Testis (tissue), 3 donors: ENCODE data around the gene PPAT. TPM values are rescaled to one million over a fixed set of nuclear protein-coding genes. Genes with fewer than 3 reads are reported as not detected.
"Not testable (repeated sequence)": the region's sequence is repeated elsewhere in the genome, so short reads cannot be mapped to it uniquely, and the experiment has no call there.

Experiments used
- DNase-seq: peaks from one replicate; pipeline ENCODE4 v3.0.0-alpha.2; 2019
- H3K27ac ChIP-seq, 2 donors: fragments of 200-600 bp; sonication (generic); one replicate each; pipeline ENCODE4 v1.5.1; 2019
- H3K27me3 ChIP-seq: fragments of 200-600 bp; sonication (generic); one replicate; pipeline ENCODE4 v1.5.1; 2019
- H3K36me3 ChIP-seq: fragments of 200-600 bp; sonication (generic); one replicate; pipeline ENCODE4 v1.5.1; 2017; ENCODE audit warnings: low read depth; ENCODE audit errors: missing control alignments
- H3K4me1 ChIP-seq: fragments of 200-600 bp; sonication (generic); one replicate; pipeline ENCODE4 v1.5.1; 2019
- H3K4me3 ChIP-seq, 2 donors: fragments of 200-600 bp; sonication (generic); one replicate each; pipeline ENCODE4 v1.5.1; 2017 to 2019
- H3K9me3 ChIP-seq: fragments of 200-600 bp; sonication (generic); one replicate; pipeline ENCODE4 v1.5.1; 2017
- POLR2A ChIP-seq: fragments of 450-650 bp; IDR thresholded peaks from one replicate; pipeline ENCODE4 v1.6.1; 2017; ENCODE audit warnings: antibody characterized with exemption, mild to moderate bottlenecking, moderate library complexity
- WGBS, 2 donors: methylation state at CpG; one replicate each; pipeline ENCODE4 v1.1.5; 2018; 5-methylcytosine and 5-hydroxymethylcytosine counted together
- intact Hi-C: fragments of 100-400 bp; cut with DNase I; formaldehyde crosslinking; loops from one replicate; pipeline ENCODE4 v1.15.1; 2023; ENCODE audit warnings: low total_unique reads
- polyA plus RNA-seq: library from polyadenylated mRNA; stranded (reverse); fragments of 350-450 nt; fragmentation: Illumina TruSeq; extraction: RNeasy Lipid Tissue Mini Kit (QIAGEN cat#74804); gene quantifications from one replicate; pipeline ENCODE4 v1.2.3, GENCODE V29; 2014; ENCODE audit warnings: low read depth, low replicate concordance; ENCODE audit not compliant: insufficient read depth
- total RNA-seq, 2 donors: library from RNA; depleted of rRNA; stranded (reverse); fragments of >200 nt; gene quantifications; one replicate each; pipeline ENCODE4 v1.2.3, GENCODE V29; 2016
- TF ChIP-seq, protein P1 (sequence below), 3 experiments: fragments of 450-650 bp in 2 of 3; fragments of 200-600 bp in 1 of 3; sonication (generic) in 1 of 3; IDR thresholded peaks; one replicate each; pipeline ENCODE4 v1.5.1; 2016 to 2019; ENCODE audit warnings: antibody characterized with exemption in 3 of 3, mild to moderate bottlenecking in 2 of 3, moderate library complexity in 1 of 3

The PPAT gene
- total and polyA plus RNA-seq, 3 donors from 2014 or later = 14.9 to 22.5 (median 20.1) TPM

DNA sequence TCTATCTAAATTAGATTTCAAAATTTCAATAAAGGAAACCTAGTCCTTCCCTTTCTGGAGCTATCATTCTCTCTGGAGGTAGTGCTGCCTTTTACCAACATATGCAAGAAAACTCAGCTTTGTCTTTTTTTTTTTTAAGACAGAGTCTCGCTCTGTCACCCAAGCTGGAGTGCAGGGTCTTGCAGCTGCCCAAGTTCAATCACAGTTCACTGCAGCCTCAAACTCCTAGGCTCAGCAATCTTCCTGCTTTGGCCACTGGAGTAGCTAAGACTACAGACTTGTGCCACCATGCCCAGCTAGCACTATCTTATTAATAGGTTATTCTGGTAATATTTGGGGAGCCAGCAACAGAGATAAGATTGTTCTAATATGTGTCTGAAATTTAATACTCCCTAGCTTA, 60.5 kb downstream of the PPAT start:
- intact Hi-C loops = no loop called here
- Histone ChIP-seq H3K9me3 (no peaks in the 10 kb centered on the region), H3K36me3 (no peaks in the 10 kb centered on the region), H3K27ac (no peak overlapping the region), H3K4me3 (no peak overlapping the region), H3K4me1 (no peaks in the 10 kb centered on the region), H3K27me3 (no peaks in the 10 kb centered on the region)
- TF ChIP-seq POLR2A = no peak
- TF ChIP-seq, protein P1, sequence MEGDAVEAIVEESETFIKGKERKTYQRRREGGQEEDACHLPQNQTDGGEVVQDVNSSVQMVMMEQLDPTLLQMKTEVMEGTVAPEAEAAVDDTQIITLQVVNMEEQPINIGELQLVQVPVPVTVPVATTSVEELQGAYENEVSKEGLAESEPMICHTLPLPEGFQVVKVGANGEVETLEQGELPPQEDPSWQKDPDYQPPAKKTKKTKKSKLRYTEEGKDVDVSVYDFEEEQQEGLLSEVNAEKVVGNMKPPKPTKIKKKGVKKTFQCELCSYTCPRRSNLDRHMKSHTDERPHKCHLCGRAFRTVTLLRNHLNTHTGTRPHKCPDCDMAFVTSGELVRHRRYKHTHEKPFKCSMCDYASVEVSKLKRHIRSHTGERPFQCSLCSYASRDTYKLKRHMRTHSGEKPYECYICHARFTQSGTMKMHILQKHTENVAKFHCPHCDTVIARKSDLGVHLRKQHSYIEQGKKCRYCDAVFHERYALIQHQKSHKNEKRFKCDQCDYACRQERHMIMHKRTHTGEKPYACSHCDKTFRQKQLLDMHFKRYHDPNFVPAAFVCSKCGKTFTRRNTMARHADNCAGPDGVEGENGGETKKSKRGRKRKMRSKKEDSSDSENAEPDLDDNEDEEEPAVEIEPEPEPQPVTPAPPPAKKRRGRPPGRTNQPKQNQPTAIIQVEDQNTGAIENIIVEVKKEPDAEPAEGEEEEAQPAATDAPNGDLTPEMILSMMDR (IDR thresholded peaks at IDR 0.05) = no peak
- no peak for DNase-seq
- 92 to 100% methylated on average over 1 of the region's 1 CpG for WGBS, 2 donors

DNA sequence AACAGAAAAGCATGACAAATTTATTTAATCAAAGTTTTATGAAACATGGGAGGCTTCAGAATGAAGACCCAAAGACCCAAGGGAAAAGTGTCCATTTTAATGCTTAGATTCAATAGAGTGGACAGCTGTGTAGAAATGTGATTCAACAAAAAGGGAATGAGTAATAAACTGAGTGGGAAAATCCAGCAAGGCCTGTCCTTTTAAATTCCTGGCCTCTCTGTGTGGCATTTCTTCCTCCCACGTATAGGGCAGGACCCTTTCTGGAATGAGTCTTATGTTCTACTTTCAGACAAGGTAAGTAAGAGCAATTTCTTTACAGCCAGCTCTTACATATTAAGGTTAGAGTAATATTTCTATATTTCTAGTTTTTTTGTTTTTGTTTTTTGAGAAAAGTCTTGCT, 62.6 kb downstream of the PPAT start:
- 0 to 3% methylated on average over 1 of the region's 1 CpG for WGBS, 2 donors
- intact Hi-C loops = no loop called here
- Histone ChIP-seq H3K27ac (no peak overlapping the region), H3K36me3 (no peaks in the 10 kb centered on the region), H3K4me1 (no peaks in the 10 kb centered on the region), H3K27me3 (no peaks in the 10 kb centered on the region), H3K9me3 (no peaks in the 10 kb centered on the region), H3K4me3 (no peak overlapping the region)
- DNase-seq = no peak
- no peak for TF ChIP-seq POLR2A
- TF ChIP-seq, protein P1 (IDR thresholded peaks at IDR 0.05) = no peak

DNA sequence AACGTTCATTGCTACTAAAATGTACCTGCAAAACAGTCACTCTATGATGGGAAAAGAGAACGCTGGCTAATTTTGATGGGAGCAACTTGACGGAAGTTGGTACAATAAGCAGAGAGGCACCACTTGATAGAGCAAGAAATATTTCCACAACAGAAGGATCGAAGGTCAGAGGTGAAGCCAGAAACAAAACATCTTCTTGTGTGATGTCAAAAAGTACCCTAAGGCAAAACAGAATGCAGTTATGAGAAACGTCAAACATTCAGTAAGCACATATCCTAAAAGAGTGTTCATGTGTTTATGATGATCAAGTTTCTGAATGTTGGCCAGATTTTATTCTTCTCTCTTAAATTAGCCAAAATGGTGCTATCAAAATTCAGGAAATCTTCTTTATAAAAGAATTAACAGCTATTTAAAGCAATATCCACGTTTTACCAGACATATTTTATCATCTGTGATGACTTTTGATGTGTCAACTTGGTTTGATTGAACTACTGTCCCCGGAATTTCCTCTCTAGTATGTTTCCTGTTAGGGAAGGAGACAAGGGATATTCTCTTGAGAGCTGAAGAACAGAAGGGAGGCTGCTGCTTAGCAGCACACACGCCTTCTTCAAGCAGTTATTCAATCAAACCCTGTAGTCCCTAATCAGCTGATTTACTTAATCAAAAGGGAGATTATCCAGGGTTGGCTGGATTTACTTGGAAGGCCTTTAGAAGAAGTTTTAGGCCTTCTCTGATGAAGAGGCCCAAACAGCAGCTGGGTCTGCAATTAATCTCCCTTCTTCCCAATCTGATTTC, 63.8 kb downstream of the PPAT start:
- intact Hi-C loops = no loop called here
- no peak for DNase-seq
- Histone ChIP-seq H3K36me3 (no peaks in the 10 kb centered on the region), H3K27ac (no peak overlapping the region), H3K9me3 (no peaks in the 10 kb centered on the region), H3K4me3 (no peak overlapping the region), H3K27me3 (no peaks in the 10 kb centered on the region), H3K4me1 (no peaks in the 10 kb centered on the region)
- 66 to 80% methylated on average over 8 of the region's 8 CpGs for WGBS, 2 donors
- TF ChIP-seq, protein P1 (IDR thresholded peaks at IDR 0.05) = no peak
- no peak for TF ChIP-seq POLR2A

DNA sequence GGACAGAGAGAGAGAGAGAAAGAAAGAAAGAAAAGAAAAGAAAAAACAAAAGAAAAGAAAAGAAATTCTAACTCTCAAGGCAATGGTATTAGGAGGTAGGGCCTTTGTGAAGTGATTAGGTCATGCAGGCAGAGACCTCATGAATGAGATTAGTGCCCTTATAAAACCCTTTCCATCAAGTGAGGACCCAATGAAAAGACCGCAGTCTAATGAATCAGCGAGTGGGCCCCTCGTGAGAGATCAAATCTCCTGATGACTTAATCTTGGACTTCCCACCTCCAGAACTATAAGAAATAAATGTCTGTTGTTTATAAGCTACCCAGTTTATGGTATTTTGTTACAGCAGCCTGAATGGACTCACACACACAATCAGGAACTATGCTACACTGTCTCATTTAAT, 65.0 kb downstream of the PPAT start:
- H3K9me3 ChIP-seq = no peaks in the 10 kb centered on the region
- no peaks in the 10 kb centered on the region for H3K4me1 ChIP-seq
- no peaks in the 10 kb centered on the region for H3K36me3 ChIP-seq
- no peak for TF ChIP-seq POLR2A
- TF ChIP-seq, protein P1 (IDR thresholded peaks at IDR 0.05) = no peak
- H3K4me3 ChIP-seq = no peak overlapping the region
- H3K27me3 ChIP-seq = no peaks in the 10 kb centered on the region
- intact Hi-C loops = no loop called here
- H3K27ac ChIP-seq = no peak overlapping the region
- DNase-seq = no peak
- WGBS, 2 donors = 95 to 97% methylated on average over 3 of the region's 3 CpGs

DNA sequence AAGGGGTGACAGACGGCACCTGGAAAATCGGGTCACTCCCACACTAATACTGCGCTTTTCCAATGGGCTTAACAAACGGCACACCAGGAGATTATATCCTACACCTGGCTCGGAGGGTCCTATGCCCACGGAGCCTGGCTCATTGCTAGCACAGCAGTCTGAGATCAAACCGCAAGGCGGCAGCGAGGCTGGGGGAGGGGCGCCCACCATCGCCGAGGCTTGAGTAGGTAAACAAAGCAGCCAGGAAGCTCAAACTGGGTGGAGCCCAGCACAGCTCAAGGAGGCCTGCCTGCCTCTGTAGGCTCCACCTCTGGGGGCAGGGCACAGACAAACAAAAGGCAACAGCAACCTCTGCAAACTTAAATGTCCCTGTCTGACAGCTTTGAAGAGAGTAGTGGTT, 72.4 kb downstream of the PPAT start:
- WGBS, 2 donors = 94 to 97% methylated on average over 12 of the region's 12 CpGs
- intact Hi-C loops, H3K4me1 ChIP-seq, H3K36me3 ChIP-seq, H3K9me3 ChIP-seq, DNase-seq, H3K27ac ChIP-seq, H3K4me3 ChIP-seq, H3K27me3 ChIP-seq: not testable (repeated sequence)
